GM19395 (cell line): Measurements from ENCODE around the gene DEF6.

Source experiments
- ATAC-seq: cut with Tn5 transposase; IDR thresholded peaks from one replicate; pipeline ENCODE4 v1.9.1; 2021; ENCODE audit warnings: mild to moderate bottlenecking, moderate library complexity; ENCODE audit not compliant: unreplicated experiment

DEF6 gene

DNA sequence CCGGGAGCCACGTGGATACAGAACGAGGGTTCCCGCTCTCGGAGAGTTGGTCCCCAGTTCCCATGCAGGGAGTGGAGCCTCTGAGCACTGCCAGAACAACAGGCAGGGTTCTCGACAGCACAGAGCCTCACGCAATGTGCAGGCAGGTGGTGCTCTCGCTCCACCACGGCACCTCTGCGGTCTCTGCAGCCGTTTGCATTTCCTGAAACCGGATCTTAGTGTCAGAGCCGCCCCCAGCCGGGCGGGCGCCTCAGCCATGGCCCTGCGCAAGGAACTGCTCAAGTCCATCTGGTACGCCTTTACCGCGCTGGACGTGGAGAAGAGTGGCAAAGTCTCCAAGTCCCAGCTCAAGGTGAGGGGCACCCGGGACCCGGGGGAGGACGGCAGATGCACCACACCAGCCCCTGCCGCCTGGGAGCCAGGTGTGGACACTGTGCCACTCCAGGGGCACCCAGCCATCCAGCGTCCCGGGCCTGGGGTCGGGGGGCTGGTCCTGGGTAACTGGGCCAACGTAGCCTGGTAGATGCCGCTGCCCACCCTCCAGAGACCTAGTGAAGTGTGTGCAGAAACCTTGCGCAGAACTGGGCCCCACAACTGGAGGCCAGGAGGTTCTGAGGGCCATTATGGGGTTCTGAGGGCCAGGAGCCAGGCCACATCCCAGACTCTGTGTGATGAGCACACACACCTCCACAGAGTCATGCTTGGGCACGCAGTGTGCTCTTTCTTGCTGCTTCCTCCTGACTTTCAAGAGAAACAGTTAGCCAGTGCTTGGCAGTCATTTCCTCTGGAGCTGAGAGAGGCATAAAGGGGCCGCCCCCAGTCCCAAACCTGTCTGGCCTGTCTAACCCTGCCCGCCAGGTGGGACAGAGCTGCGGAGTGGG, at the start of gene DEF6:
Gene DEF6 (plus strand): TSS at position 218 of the 881 bp plus-strand sequence. CDS start 39 bp downstream, at position 257.
- ATAC-seq = peak; percentile 78

DNA sequence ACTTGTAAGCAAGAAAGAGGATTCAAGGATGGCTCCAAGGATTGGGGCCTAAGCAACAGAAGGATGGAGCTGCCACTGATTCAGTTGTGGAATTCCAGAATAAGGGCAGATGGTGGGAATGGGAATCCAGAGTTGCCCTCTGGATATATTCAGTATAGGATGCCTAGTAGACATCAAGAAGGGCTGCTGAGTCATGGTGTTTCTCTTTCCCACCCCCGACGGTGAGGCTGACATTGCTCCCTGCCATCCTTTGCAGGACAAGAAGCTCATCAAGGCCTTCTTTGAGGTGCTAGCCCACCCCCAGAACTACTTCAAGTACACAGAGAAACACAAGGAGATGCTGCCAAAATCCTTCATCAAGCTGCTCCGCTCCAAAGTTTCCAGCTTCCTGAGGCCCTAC, 49.3 kb upstream of the DEF6 start:
- ATAC-seq = no peak

GRCh38 chr6:35248965-35249364, 48.7 kb upstream of the DEF6 start:
- no peak for ATAC-seq

DNA sequence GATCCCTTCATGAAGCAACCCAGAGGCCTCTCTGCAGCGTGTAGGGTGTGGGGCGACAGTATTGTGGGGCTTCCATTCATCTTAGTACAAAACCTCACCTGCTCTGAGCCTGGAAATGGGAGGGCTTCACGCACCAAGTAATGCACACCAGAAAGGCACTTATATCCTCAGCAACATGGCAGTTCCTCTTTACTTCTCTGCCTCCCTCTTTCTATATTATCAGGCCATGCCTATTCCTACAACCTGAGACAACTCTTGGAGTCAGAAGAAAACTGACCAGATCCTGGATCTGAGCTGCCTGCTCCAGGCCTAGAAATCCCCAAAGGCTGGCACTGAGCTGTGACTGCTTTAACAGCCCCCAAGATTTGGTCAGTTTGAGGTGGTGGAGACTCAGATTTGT, 45.7 kb upstream of the DEF6 start:
- ATAC-seq = no peak

- ATAC-seq = no peak
Measured at GRCh38 chr6:35253249-35253648, 44.4 kb upstream of the DEF6 start.

GRCh38 chr6:35258336-35258735, 39.3 kb upstream of the DEF6 start:
- no peak for ATAC-seq

GRCh38 chr6:35258858-35259193, 38.8 kb upstream of the DEF6 start:
- peak; percentile 32 for ATAC-seq

- ATAC-seq = peak; percentile 78
Measured at GRCh38 chr6:35259194-35259947, 38.2 kb upstream of the DEF6 start, which contains the start of gene ZNF76. Gene ZNF76, plus strand, starts transcription at chr6:35259735. Its CDS starts 21,417 bp downstream, at chr6:35281152.

- peak; percentile 43 for ATAC-seq
Measured at GRCh38 chr6:35259948-35260590, 37.5 kb upstream of the DEF6 start.

GRCh38 chr6:35260591-35261570, 36.7 kb upstream of the DEF6 start:
- ATAC-seq = no peak

DNA sequence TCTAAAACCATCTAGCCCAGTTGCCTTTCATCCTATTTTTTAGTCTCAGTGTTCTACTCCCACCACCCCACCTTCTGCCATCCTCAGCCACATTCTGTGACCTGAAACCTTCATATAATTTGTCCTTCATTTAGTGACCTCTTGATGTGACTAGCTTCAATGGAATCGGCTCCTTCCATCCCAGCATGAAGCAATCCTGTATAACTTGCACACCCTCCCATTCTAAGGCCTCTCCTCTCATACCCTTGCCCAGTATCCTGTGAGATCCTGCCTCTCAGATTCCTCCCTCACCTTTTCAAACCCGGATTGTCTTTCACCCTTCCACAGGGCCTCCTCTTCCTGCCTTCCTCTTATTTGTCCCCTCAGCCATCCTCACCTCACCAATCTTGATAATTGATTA, 35.0 kb upstream of the DEF6 start:
- no peak for ATAC-seq

DNA sequence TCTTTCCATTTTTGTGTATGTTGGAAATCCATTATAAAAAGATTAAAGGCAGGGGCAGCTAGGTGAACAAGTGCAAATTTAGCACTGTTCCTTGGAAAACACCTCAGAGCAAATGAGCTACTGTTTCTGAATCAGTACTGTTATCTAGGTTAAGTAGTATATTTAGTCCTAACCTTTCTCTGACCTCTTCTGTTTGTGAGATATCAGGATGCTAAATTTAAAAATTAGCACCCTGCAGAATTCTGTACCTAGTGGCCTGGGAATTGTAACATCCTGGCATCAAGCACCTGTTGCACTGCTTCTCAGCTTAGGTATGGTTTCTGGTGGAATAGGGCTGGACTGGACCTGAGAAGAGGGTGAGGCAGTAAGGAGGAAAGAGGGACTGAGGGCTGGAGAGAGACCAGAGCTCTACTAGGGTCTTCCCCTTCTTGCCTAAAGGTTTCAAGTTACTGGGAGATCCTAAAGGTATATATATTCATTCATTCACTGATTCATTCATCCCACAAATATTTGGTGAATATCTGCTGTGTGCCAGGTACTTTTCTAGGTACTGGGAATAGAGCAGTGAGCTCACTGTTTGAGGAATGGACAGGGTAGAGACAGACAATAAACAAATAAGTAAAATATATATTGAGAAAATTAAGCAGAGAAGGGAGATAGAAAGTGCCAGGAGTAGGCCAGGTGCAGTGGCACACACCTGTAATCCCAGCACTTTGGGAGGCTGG, 32.9 kb upstream of the DEF6 start:
- ATAC-seq = no peak

- no peak for ATAC-seq
Measured at GRCh38 chr6:35265523-35265922, 32.1 kb upstream of the DEF6 start.

DNA sequence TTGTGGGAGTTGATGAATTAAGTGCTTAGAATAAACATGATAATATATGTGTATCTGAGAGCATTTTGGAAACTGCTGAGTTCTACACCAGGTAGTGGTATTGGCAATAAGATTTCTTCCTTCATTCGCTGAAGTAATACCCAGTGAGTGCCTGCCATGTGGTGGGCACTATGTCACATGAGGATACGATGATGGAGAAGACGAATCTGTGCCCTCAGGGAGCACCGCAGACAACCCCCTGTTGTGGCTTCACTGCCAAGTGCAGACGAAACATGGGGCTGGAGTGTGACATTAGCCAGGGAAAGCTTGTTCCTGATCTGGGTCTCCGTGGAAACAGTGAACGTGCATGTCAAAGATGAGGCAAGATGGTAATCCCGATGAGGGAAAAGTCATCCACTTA, 30.2 kb upstream of the DEF6 start:
- no peak for ATAC-seq

GRCh38 chr6:35267897-35268296, 29.7 kb upstream of the DEF6 start:
- ATAC-seq = no peak

- ATAC-seq = no peak
Measured at GRCh38 chr6:35272005-35272404, 25.6 kb upstream of the DEF6 start.

GRCh38 chr6:35273822-35274559, 23.6 kb upstream of the DEF6 start:
- ATAC-seq = no peak

DNA sequence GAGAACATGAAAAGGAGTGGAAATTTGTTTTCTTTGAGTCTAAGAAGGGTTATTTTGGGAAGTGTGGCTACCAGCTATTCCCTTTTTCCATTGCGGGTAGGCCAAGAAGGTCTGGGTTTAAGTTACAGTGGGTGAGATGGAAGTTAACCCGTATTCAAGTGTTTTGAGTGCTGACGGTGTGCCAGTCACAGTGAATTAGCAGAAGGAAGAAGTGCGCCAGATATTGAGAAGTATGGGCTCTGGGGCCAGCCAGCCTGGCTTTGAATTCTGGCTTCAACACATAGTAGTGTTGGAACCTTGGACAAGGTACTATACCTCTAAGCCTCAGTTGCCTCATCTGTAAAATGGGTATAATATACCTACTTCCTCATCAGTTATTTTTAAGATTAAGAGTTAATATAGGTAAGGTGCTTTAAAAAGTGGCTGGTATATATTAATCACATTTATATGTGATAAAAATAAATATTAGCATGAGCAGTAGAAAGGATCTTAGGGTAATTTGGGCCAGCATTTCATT, 21.8 kb upstream of the DEF6 start:
- no peak for ATAC-seq

- ATAC-seq = no peak
Measured at GRCh38 chr6:35278708-35279107, 18.9 kb upstream of the DEF6 start.
